H9 (cell line): ENCODE measurements around the gene NXPH4. TPM values are rescaled to one million over a fixed set of nuclear protein-coding genes. Genes with fewer than 3 reads are reported as not detected.

Experiments
- DNase-seq: peaks from one replicate; pipeline ENCODE4 v3.0.0-alpha.2; 2017
- H2AFZ ChIP-seq: one replicate; pipeline ENCODE4 v1.6.1; 2013; ENCODE audit warnings: mild to moderate bottlenecking, low read length, control low read depth, moderate library complexity
- H2AK5ac ChIP-seq: 2 replicates; pipeline ENCODE4 v1.6.1; 2013; ENCODE audit warnings: low read length, control low read depth, mixed read lengths; ENCODE audit not compliant: insufficient read length
- H2BK120ac ChIP-seq: one replicate; pipeline ENCODE4 v1.6.1; 2013; ENCODE audit warnings: low read depth, mild to moderate bottlenecking, low read length, control low read depth, inconsistent platforms; ENCODE audit not compliant: poor library complexity, severe bottlenecking
- H2BK12ac ChIP-seq: 2 replicates; pipeline ENCODE4 v1.6.1; 2013; ENCODE audit warnings: low read length, control low read depth, mixed read lengths, low read depth; ENCODE audit not compliant: insufficient read length
- H2BK15ac ChIP-seq: 2 replicates; pipeline ENCODE4 v1.6.1; 2013; ENCODE audit warnings: low read depth, low read length, control low read depth
- H2BK20ac ChIP-seq: one replicate; pipeline ENCODE4 v1.6.1; 2013; ENCODE audit warnings: low read depth, mild to moderate bottlenecking, low read length, control low read depth, inconsistent platforms; ENCODE audit not compliant: poor library complexity, severe bottlenecking
- H2BK5ac ChIP-seq: 2 replicates; pipeline ENCODE4 v1.6.1; 2013; ENCODE audit warnings: low read length, control low read depth, mixed read lengths; ENCODE audit not compliant: insufficient read length
- H3K14ac ChIP-seq: 2 replicates; pipeline ENCODE4 v1.6.1; 2013; ENCODE audit warnings: low read length, control low read depth; ENCODE audit not compliant: insufficient read depth
- H3K18ac ChIP-seq: 2 replicates; pipeline ENCODE4 v1.6.1; 2013; ENCODE audit warnings: low read depth, mild to moderate bottlenecking, mixed read lengths, low read length, control low read depth; ENCODE audit not compliant: insufficient read length
- H3K23ac ChIP-seq: 2 replicates; pipeline ENCODE4 v1.6.1; 2013; ENCODE audit warnings: low read length, control low read depth, mixed read lengths, low read depth; ENCODE audit not compliant: insufficient read length
- H3K23me2 ChIP-seq: 2 replicates; pipeline ENCODE4 v1.6.1; 2013; ENCODE audit warnings: low read depth, mild to moderate bottlenecking, mixed read lengths, low read length, control low read depth; ENCODE audit not compliant: insufficient read length, poor library complexity, severe bottlenecking
- H3K27ac ChIP-seq: 2 replicates; pipeline ENCODE4 v1.5.1; 2013; ENCODE audit warnings: low read length, control low read depth, mixed read lengths, low read depth; ENCODE audit not compliant: insufficient read length
- H3K27me3 ChIP-seq: 2 replicates; pipeline ENCODE4 v1.6.1; 2013; ENCODE audit warnings: low read length, control low read depth, inconsistent platforms; ENCODE audit not compliant: insufficient read depth
- H3K4ac ChIP-seq: 2 replicates; pipeline ENCODE4 v1.6.1; 2013; ENCODE audit warnings: low read depth, mild to moderate bottlenecking, control low read depth, inconsistent platforms, low read length, moderate library complexity
- H3K4me1 ChIP-seq: 2 replicates; pipeline ENCODE4 v1.6.1; 2013; ENCODE audit warnings: low read length, control low read depth, inconsistent platforms; ENCODE audit not compliant: insufficient read depth
- H3K4me2 ChIP-seq: 2 replicates; pipeline ENCODE4 v1.6.1; 2013; ENCODE audit warnings: low read length, control low read depth, mixed read lengths; ENCODE audit not compliant: insufficient read length, insufficient read depth
- H3K56ac ChIP-seq: 2 replicates; pipeline ENCODE4 v1.6.1; 2013; ENCODE audit warnings: low read depth, mild to moderate bottlenecking, mixed read lengths, low read length, control low read depth; ENCODE audit not compliant: insufficient read length
- H3K79me1 ChIP-seq: 2 replicates; pipeline ENCODE4 v1.6.1; 2013; ENCODE audit warnings: low read depth, mild to moderate bottlenecking, moderate library complexity, low read length, control low read depth, inconsistent platforms; ENCODE audit not compliant: insufficient read depth, poor library complexity, severe bottlenecking
- H3K79me2 ChIP-seq: 2 replicates; pipeline ENCODE4 v1.6.1; 2013; ENCODE audit warnings: low read length, control low read depth, inconsistent platforms; ENCODE audit not compliant: insufficient read depth
- H3K9ac ChIP-seq: 2 replicates; pipeline ENCODE4 v1.6.1; 2013; ENCODE audit warnings: low read length, control low read depth, mixed read lengths; ENCODE audit not compliant: insufficient read length; ENCODE audit errors: extremely low read depth
- H3K9me3 ChIP-seq: one replicate; pipeline ENCODE4 v1.6.1; 2013; ENCODE audit warnings: low read depth, low read length, inconsistent platforms; ENCODE audit not compliant: control insufficient read depth
- H3T11ph ChIP-seq: one replicate; pipeline ENCODE4 v1.6.1; 2013; ENCODE audit warnings: mild to moderate bottlenecking, low read length, control low read depth, inconsistent platforms
- H4K20me1 ChIP-seq: one replicate; pipeline ENCODE4 v1.6.1; 2013; ENCODE audit not compliant: control insufficient read depth, insufficient read length, insufficient read depth
- H4K5ac ChIP-seq: 2 replicates; pipeline ENCODE4 v1.6.1; 2013; ENCODE audit warnings: low read depth, mild to moderate bottlenecking, mixed read lengths, low read length, control low read depth; ENCODE audit not compliant: insufficient read length
- H4K8ac ChIP-seq: replicated peaks from 2 replicates; pipeline ENCODE4 v1.6.1; 2013; ENCODE audit warnings: low read length, control low read depth, mixed read lengths, low read depth; ENCODE audit not compliant: insufficient read length
- H4K91ac ChIP-seq: 2 replicates; pipeline ENCODE4 v1.6.1; 2013; ENCODE audit warnings: low read depth, mild to moderate bottlenecking, moderate library complexity, mixed read lengths, low read length, control low read depth; ENCODE audit not compliant: insufficient read length
- H3K27ac Mint-ChIP-seq, 3 experiments: 2 replicates in 2 of 3; 3 replicates in 1 of 3; pipeline ENCODE4 v1.8.0; 2020 to 2021; ENCODE audit warnings: mixed read lengths in 3 of 3, mild to moderate bottlenecking in 1 of 3, moderate library complexity in 1 of 3
- H3K27me3 Mint-ChIP-seq: 2 replicates; pipeline ENCODE4 v1.8.0; 2021; ENCODE audit warnings: low read depth, mild to moderate bottlenecking, moderate library complexity, mixed read lengths
- H3K36me3 Mint-ChIP-seq, 3 experiments: 2 replicates in 2 of 3; 3 replicates in 1 of 3; pipeline ENCODE4 v1.8.0; 2020 to 2021; ENCODE audit warnings: low read depth in 3 of 3, mixed read lengths in 3 of 3; ENCODE audit not compliant: insufficient read depth in 1 of 3
- H3K4me1 Mint-ChIP-seq, 2 experiments: 2 replicates each; pipeline ENCODE4 v1.8.0; 2020; ENCODE audit warnings: mixed read lengths in 2 of 2
- H3K4me3 Mint-ChIP-seq, 2 experiments: 2 replicates in 1 of 2; 3 replicates in 1 of 2; pipeline ENCODE4 v1.8.0; 2020 to 2021; ENCODE audit warnings: mild to moderate bottlenecking in 2 of 2, mixed read lengths in 2 of 2, moderate library complexity in 1 of 2
- H3K9me3 Mint-ChIP-seq, 2 experiments: 2 replicates in 1 of 2; 3 replicates in 1 of 2; pipeline ENCODE4 v1.8.0; 2020; ENCODE audit warnings: mild to moderate bottlenecking in 2 of 2, mixed read lengths in 2 of 2, moderate library complexity in 1 of 2
- WGBS: extraction: QIAGEN DNeasy Blood & Tissue Kit; methylation state at CpG from one replicate; pipeline ENCODE4 v1.1.7; 2013; ENCODE audit warnings: missing lambda C conversion rate, low lambda C conversion rate, mixed read lengths; ENCODE audit not compliant: insufficient read length; ENCODE audit errors: extremely low coverage; 5-methylcytosine and 5-hydroxymethylcytosine counted together
- total RNA-seq: library from RNA; stranded (reverse); gene quantifications from 2 replicates; pipeline ENCODE4 v1.2.1, GENCODE V29; 2021
- TF ChIP-seq, protein P1 (sequence below): fragments of 200-600 bp; sonication (generic); conservative IDR thresholded peaks from 3 replicates; pipeline ENCODE4 v1.8.0; 2021; ENCODE audit warnings: antibody characterized with exemption, mild to moderate bottlenecking

Gene NXPH4
- total RNA-seq, 1 experiment from 2014 or later: 2.1 TPM

DNA sequence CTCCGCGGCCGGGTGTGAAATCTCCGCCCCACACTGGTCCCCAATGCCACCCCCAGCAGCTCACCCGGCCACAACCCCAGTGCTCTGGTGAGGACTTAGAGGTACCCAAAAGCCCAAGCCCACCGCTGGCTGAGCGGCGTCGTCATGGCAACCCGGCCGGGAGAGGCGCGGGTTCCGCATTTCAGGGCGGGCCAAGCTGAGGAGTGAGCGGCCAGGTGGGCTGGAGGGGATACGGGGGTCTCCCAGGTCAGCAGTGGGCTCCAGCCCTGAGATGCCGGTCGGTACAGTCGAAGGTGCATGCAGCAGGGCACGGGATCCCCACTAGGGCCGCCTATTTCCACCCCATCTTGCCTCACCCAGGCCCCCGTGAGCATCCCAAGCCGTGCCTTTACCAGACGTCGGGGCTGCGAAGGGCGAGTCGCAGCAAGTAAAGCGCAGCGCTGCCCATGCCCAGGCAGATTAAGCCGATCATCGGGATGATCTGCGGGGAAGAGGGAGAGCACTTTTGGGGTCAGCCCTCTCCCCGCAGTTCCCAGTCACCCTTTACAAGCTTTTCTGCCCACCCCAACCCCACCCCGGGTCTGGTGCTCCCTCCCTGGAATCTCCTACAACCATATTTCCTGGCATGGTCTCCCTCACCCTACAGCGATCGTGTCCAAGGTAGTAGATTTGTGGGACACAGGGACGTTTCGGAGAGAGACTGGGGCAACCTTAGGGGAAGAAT, 19.8 kb downstream of the NXPH4 start:
- H3K79me2 ChIP-seq: no peaks in the 10 kb centered on the region
- no peak overlapping the region for H2BK20ac ChIP-seq
- no peak overlapping the region for H3K4ac ChIP-seq
- Mint-ChIP-seq H3K4me1 (peaks cover 49 to 58% of the 10 kb centered on the region in 2 experiments), H3K9me3 (no peaks in the 10 kb centered on the region), H3K36me3 (peaks cover 32 to 36% (median 34%) of the 10 kb centered on the region in 3 experiments), H3K27ac (no peak overlapping the region), H3K27me3 (peaks cover 69% of the 10 kb centered on the region), H3K4me3 (peak overlapping the region in 1 of 2 experiments; percentile 69; a peak in 2 of 5 replicates)
- no CpG with 5 or more reads among the region's 40 CpGs for WGBS
- H3K56ac ChIP-seq: no peak overlapping the region
- H3K14ac ChIP-seq: no peak overlapping the region
- DNase-seq: peak; percentile 78
- H2AK5ac ChIP-seq: no peak overlapping the region
- H3K23me2 ChIP-seq: peaks cover 26% of the 10 kb centered on the region
- H4K91ac ChIP-seq: no peak overlapping the region
- no peak overlapping the region for H3K27ac ChIP-seq
- H2BK12ac ChIP-seq: no peak overlapping the region
- H4K5ac ChIP-seq: no peak overlapping the region
- H3K9me3 ChIP-seq: no peaks in the 10 kb centered on the region
- no peak overlapping the region for H2BK15ac ChIP-seq
- no peaks in the 10 kb centered on the region for H3K79me1 ChIP-seq
- H3K4me2 ChIP-seq: no peak overlapping the region
- no peak overlapping the region for H2BK5ac ChIP-seq
- H3K9ac ChIP-seq: no peak overlapping the region
- H3T11ph ChIP-seq: no peak overlapping the region
- no peak overlapping the region for H4K8ac ChIP-seq
- H3K4me1 ChIP-seq: no peaks in the 10 kb centered on the region
- no peak overlapping the region for H3K23ac ChIP-seq
- no peak overlapping the region for H2BK120ac ChIP-seq
- H3K18ac ChIP-seq: no peak overlapping the region
- H3K27me3 ChIP-seq: peaks cover 45% of the 10 kb centered on the region
- no peak overlapping the region for H2AFZ ChIP-seq
- H4K20me1 ChIP-seq: peaks cover 4% of the 10 kb centered on the region
- TF ChIP-seq, protein P1, sequence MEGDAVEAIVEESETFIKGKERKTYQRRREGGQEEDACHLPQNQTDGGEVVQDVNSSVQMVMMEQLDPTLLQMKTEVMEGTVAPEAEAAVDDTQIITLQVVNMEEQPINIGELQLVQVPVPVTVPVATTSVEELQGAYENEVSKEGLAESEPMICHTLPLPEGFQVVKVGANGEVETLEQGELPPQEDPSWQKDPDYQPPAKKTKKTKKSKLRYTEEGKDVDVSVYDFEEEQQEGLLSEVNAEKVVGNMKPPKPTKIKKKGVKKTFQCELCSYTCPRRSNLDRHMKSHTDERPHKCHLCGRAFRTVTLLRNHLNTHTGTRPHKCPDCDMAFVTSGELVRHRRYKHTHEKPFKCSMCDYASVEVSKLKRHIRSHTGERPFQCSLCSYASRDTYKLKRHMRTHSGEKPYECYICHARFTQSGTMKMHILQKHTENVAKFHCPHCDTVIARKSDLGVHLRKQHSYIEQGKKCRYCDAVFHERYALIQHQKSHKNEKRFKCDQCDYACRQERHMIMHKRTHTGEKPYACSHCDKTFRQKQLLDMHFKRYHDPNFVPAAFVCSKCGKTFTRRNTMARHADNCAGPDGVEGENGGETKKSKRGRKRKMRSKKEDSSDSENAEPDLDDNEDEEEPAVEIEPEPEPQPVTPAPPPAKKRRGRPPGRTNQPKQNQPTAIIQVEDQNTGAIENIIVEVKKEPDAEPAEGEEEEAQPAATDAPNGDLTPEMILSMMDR: no peak
